Neutrophil (primary cell): ENCODE data around the gene FGG.

ENCODE experiments used
- H3K27ac ChIP-seq: fragments of 200-600 bp; sonication (generic); 2 replicates; pipeline ENCODE4 v1.5.1; 2016; ENCODE audit warnings: mild to moderate bottlenecking, moderate library complexity
- H3K27me3 ChIP-seq: fragments of 200-600 bp; sonication (generic); 2 replicates; pipeline ENCODE4 v1.6.0; 2016; ENCODE audit warnings: mild to moderate bottlenecking
- H3K36me3 ChIP-seq: fragments of 200-600 bp; sonication (generic); 2 replicates; pipeline ENCODE4 v1.5.1; 2017
- H3K4me1 ChIP-seq, 2 experiments: fragments of 200-600 bp in 1 of 2; sonication (generic) in 1 of 2; 1 replicate in 1 of 2; 2 replicates in 1 of 2; pipeline versions ENCODE4 v1.5.1 to v1.6.1; 2013 to 2016; ENCODE audit warnings: low read depth in 1 of 2, low read length in 1 of 2, mild to moderate bottlenecking in 1 of 2, moderate library complexity in 1 of 2; ENCODE audit not compliant: control insufficient read depth in 1 of 2, insufficient read depth in 1 of 2
- H3K4me3 ChIP-seq, 2 experiments: fragments of 200-600 bp in 1 of 2; sonication (generic) in 1 of 2; 1 replicate in 1 of 2; 2 replicates in 1 of 2; pipeline ENCODE4 v1.5.1; 2013 to 2016; ENCODE audit warnings: low read depth in 1 of 2, low read length in 1 of 2, mild to moderate bottlenecking in 1 of 2, moderate library complexity in 1 of 2
- H3K9me3 ChIP-seq: fragments of 200-600 bp; sonication (generic); 2 replicates; pipeline ENCODE4 v1.5.1; 2016
- CTCF ChIP-seq: fragments of 200-600 bp; sonication (generic); IDR thresholded peaks from 2 replicates; pipeline ENCODE4 v1.5.1; 2016; ENCODE audit warnings: antibody characterized with exemption

Gene FGG

GRCh38 chr4:154618708-154619315 lies 6.4 kb upstream of the FGG start:
- TF ChIP-seq CTCF: no peak
- Histone ChIP-seq H3K27me3 (no peaks in the 10 kb centered on the region), H3K36me3 (no peaks in the 10 kb centered on the region), H3K4me3 (no peak overlapping the region), H3K9me3 (no peaks in the 10 kb centered on the region), H3K4me1 (no peaks in the 10 kb centered on the region), H3K27ac (no peak overlapping the region)

- TF ChIP-seq CTCF: no peak
- Histone ChIP-seq H3K36me3 (no peaks in the 10 kb centered on the region), H3K27me3 (no peaks in the 10 kb centered on the region), H3K4me3 (no peak overlapping the region), H3K9me3 (no peaks in the 10 kb centered on the region), H3K4me1 (no peaks in the 10 kb centered on the region), H3K27ac (no peak overlapping the region)
Observed at GRCh38 chr4:154617820-154618317, 5.4 kb upstream of the FGG start.

- Histone ChIP-seq H3K4me1 (no peaks in the 10 kb centered on the region), H3K4me3 (no peak overlapping the region), H3K27me3 (no peaks in the 10 kb centered on the region), H3K27ac (no peak overlapping the region), H3K36me3 (no peaks in the 10 kb centered on the region), H3K9me3 (no peaks in the 10 kb centered on the region)
- TF ChIP-seq CTCF: no peak
Observed at GRCh38 chr4:154616731-154617130, 4.3 kb upstream of the FGG start.

GRCh38 chr4:154616287-154616686 lies 3.8 kb upstream of the FGG start:
- TF ChIP-seq CTCF: no peak
- Histone ChIP-seq H3K27ac (no peak overlapping the region), H3K36me3 (no peaks in the 10 kb centered on the region)

GRCh38 chr4:154615211-154615610 lies 2.8 kb upstream of the FGG start:
- Histone ChIP-seq H3K4me3 (no peak overlapping the region), H3K4me1 (no peaks in the 10 kb centered on the region), H3K27ac (no peak overlapping the region), H3K27me3 (no peaks in the 10 kb centered on the region), H3K9me3 (no peaks in the 10 kb centered on the region), H3K36me3 (no peaks in the 10 kb centered on the region)
- TF ChIP-seq CTCF: no peak

More at GRCh38 chr4:154616287-154616686, 3.8 kb upstream of the FGG start:
- Histone ChIP-seq H3K27me3 (no peaks in the 10 kb centered on the region), H3K9me3 (no peaks in the 10 kb centered on the region), H3K4me1 (no peaks in the 10 kb centered on the region), H3K4me3 (no peak overlapping the region)
